GM23338 (cell line): ENCODE results near the gene RALGPS1. TPM values are rescaled to one million over a fixed set of nuclear protein-coding genes. Genes with fewer than 3 reads are reported as not detected.

Source experiments
- ATAC-seq: fragments of 200-7000 bp; cut with Tn5 transposase; 3 replicates; pipeline ENCODE4 v1.9.1; 2020
- DNase-seq: peaks from one replicate; pipeline ENCODE4 v3.0.0-alpha.2; 2015; ENCODE audit warnings: low spot score
- H2AFZ ChIP-seq: fragments of 200-600 bp; sonication (generic); 2 replicates; pipeline ENCODE4 v1.8.0; 2016; ENCODE audit warnings: antibody characterized with exemption, mild to moderate bottlenecking, moderate library complexity
- H3F3A ChIP-seq: fragments of 200-600 bp; sonication (generic); replicated peaks from 2 replicates; pipeline ENCODE4 v1.8.0; 2017; ENCODE audit warnings: antibody characterized with exemption, mixed run types, low read depth
- H3K27ac ChIP-seq: fragments of 200-600 bp; sonication (generic); 2 replicates; pipeline ENCODE4 v1.6.1; 2016; ENCODE audit warnings: low read depth
- H3K27me3 ChIP-seq: fragments of 200-600 bp; sonication (generic); 2 replicates; pipeline ENCODE4 v1.8.0; 2016; ENCODE audit warnings: mild to moderate bottlenecking, mixed run types, moderate library complexity; ENCODE audit not compliant: insufficient read depth
- H3K36me3 ChIP-seq: fragments of 200-600 bp; sonication (generic); 2 replicates; pipeline ENCODE4 v1.8.0; 2016; ENCODE audit warnings: mild to moderate bottlenecking; ENCODE audit not compliant: insufficient read depth
- H3K4me1 ChIP-seq: fragments of 200-600 bp; sonication (generic); 2 replicates; pipeline ENCODE4 v1.8.0; 2016; ENCODE audit warnings: mild to moderate bottlenecking, moderate library complexity; ENCODE audit not compliant: insufficient read depth
- H3K4me2 ChIP-seq: fragments of 200-600 bp; sonication (generic); 2 replicates; pipeline ENCODE4 v1.7.1; 2017; ENCODE audit warnings: mixed run types
- H3K4me3 ChIP-seq: fragments of 200-600 bp; sonication (generic); 2 replicates; pipeline ENCODE4 v1.6.1; 2016; ENCODE audit warnings: mixed run types
- H3K79me2 ChIP-seq: fragments of 200-600 bp; sonication (generic); replicated peaks from 2 replicates; pipeline ENCODE4 v1.8.0; 2017; ENCODE audit warnings: mild to moderate bottlenecking; ENCODE audit not compliant: insufficient read depth
- H3K9me2 ChIP-seq: fragments of 200-600 bp; sonication (generic); 2 replicates; pipeline ENCODE4 v1.8.0; 2017; ENCODE audit not compliant: insufficient read depth
- H4K20me1 ChIP-seq: fragments of 200-600 bp; sonication (generic); replicated peaks from 2 replicates; pipeline ENCODE4 v1.8.0; 2017; ENCODE audit warnings: mild to moderate bottlenecking; ENCODE audit not compliant: insufficient read depth
- H3K27ac Mint-ChIP-seq: 2 replicates; pipeline ENCODE4 v1.8.0; 2020; ENCODE audit warnings: inconsistent platforms, mild to moderate bottlenecking, moderate library complexity, mixed read lengths
- H3K27me3 Mint-ChIP-seq: 3 replicates; pipeline ENCODE4 v1.8.0; 2022; ENCODE audit warnings: low read depth, mild to moderate bottlenecking, moderate library complexity, mixed read lengths, inconsistent platforms; ENCODE audit not compliant: insufficient read depth, poor library complexity
- H3K36me3 Mint-ChIP-seq: 3 replicates; pipeline ENCODE4 v1.8.0; 2021; ENCODE audit warnings: low read depth, mild to moderate bottlenecking, inconsistent platforms, moderate library complexity, mixed read lengths
- H3K4me1 Mint-ChIP-seq: 3 replicates; pipeline ENCODE4 v1.8.0; 2020; ENCODE audit warnings: mild to moderate bottlenecking, inconsistent platforms, mixed read lengths
- H3K4me3 Mint-ChIP-seq: 3 replicates; pipeline ENCODE4 v1.8.0; 2021; ENCODE audit warnings: moderate library complexity, mild to moderate bottlenecking, inconsistent platforms, mixed read lengths
- H3K9me3 Mint-ChIP-seq: 3 replicates; pipeline ENCODE4 v1.8.0; 2020; ENCODE audit warnings: moderate library complexity, mild to moderate bottlenecking, inconsistent platforms, mixed read lengths
- CREB1 ChIP-seq: fragments of 250-450 bp; sonication (Bioruptor Pico); IDR thresholded peaks from 2 replicates; pipeline ENCODE4 v1.5.0; 2020; ENCODE audit warnings: low read depth, mild to moderate bottlenecking, moderate library complexity
- CTCF ChIP-seq, 2 experiments: fragments of 200-600 bp in 1 of 2; sonication (generic) in 1 of 2; conservative IDR thresholded peaks; 2 replicates each; pipeline versions ENCODE4 v1.5.1 to v1.6.1; 2016 to 2017; ENCODE audit warnings: antibody characterized with exemption in 2 of 2, low read depth in 2 of 2, mild to moderate bottlenecking in 2 of 2, moderate library complexity in 1 of 2
- NANOG ChIP-seq: IDR thresholded peaks from 2 replicates; pipeline ENCODE4 v1.6.1; 2016; ENCODE audit warnings: antibody characterized with exemption, borderline replicate concordance
- POLR2AphosphoS5 ChIP-seq: IDR thresholded peaks from 2 replicates; pipeline ENCODE4 v1.6.1; 2016; ENCODE audit warnings: antibody characterized with exemption, low read depth
- REST ChIP-seq: IDR thresholded peaks from one replicate; pipeline ENCODE4 v1.6.1; 2018; ENCODE audit warnings: antibody characterized with exemption; ENCODE audit not compliant: unreplicated experiment
- ZNF114 ChIP-seq: fragments of 250-450 bp; sonication (Bioruptor Pico); IDR thresholded peaks from 2 replicates; pipeline ENCODE4 v1.5.0; 2020; ENCODE audit warnings: mild to moderate bottlenecking, moderate library complexity
- ZNF462 ChIP-seq: fragments of 250-450 bp; sonication (Bioruptor Pico); IDR thresholded peaks from 2 replicates; pipeline ENCODE4 v1.5.0; 2020; ENCODE audit warnings: mild to moderate bottlenecking, moderate library complexity
- polyA plus RNA-seq: library from polyadenylated mRNA; unstranded; fragments of >200 nt; fragmentation: Nextera tagmentation; extraction: Ambion mirVana; gene quantifications from 2 replicates; pipeline ENCODE4 v1.2.1, GENCODE V29; 2016
- total RNA-seq: library from RNA; depleted of rRNA; stranded (reverse); fragments of >200 nt; shearing (Covaris generic); gene quantifications from 2 replicates; pipeline ENCODE4 v1.2.3, GENCODE V29; 2014
- TF ChIP-seq, protein P1 (sequence below): IDR thresholded peaks from 2 replicates; pipeline ENCODE4 v1.6.1; 2016; ENCODE audit warnings: antibody characterized with exemption

The RALGPS1 gene
- total and polyA plus RNA-seq, 2 experiments from 2014 or later, result 18.2 to 57.1 TPM

DNA sequence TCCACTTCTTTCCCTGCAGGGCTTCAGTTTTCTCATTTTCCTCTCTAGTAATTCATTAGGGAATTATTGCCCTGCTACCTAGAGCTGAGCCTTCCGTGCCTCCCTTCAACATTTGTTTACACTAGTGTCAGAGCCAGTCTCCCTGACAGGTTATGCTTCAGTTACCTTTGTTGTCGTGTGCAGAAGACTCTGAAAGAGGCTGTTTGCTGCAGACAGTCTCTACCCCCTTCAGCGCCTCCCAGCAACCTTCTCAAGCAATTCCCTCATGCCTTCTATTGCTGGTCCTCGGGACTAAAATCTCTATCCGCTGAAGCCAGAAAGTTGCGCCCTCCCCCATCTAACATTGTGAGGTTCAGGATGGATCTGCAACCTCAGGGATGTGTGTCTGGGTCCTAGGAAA, 12.8 kb downstream of the RALGPS1 start (continued):
- no peak for TF ChIP-seq REST
- no peak for TF ChIP-seq CTCF (conservative IDR thresholded peaks at IDR 0.05; ENCODE audit: low read depth in 2 of 2)

DNA sequence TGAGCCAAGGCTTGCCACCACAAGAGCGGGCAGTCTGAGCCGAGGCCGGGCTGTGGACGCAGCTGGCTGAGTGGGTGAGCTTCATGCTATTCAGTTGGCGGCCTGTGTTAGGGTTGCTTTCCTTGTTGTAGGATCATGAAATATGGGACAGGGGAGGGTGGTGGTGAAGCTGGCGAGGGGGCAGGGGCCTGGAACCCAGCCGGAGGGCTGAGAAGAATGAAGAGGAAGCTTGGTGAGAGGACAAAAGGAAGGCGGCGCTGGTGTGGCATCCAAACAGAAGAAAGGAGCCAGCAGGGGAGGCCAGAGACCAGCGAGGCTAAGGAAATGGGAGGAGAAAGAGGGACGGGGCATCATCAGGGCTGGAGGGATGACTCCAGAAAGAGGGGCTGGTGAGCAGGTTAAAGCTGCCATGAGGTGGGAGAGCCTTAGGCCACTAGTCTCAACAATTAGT, 18.3 kb downstream of the RALGPS1 start:
- ATAC-seq, result peak; percentile 80
- H3K4me3 Mint-ChIP-seq, result no peak overlapping the region

More for the DNA sequence above, 18.3 kb downstream of the RALGPS1 start:
- Histone ChIP-seq H3K36me3 (no peaks in the 10 kb centered on the region), H3K4me1 (peaks cover 6% of the 10 kb centered on the region), H4K20me1 (peaks cover 27% of the 10 kb centered on the region), H3K79me2 (no peaks in the 10 kb centered on the region; the same call in 1 of the 2 replicates), H3K27me3 (no peaks in the 10 kb centered on the region), H3K4me2 (no peak overlapping the region), H3F3A (no peaks in the 10 kb centered on the region), H3K4me3 (no peak overlapping the region), H3K9me2 (0 out of 2 replicates have a peak, but pooled peaks cover 3% of the 10 kb centered on the region), H3K27ac (0 out of 2 replicates have a peak overlapping the region, but pooled peaks have one; percentile 59), H2AFZ (no peak overlapping the region)
- peak; percentile 60 for DNase-seq
- Mint-ChIP-seq H3K4me1 (peaks cover 16% of the 10 kb centered on the region), H3K36me3 (no peaks in the 10 kb centered on the region; the same call in 2 of the 3 replicates), H3K9me3 (no peaks in the 10 kb centered on the region), H3K27ac (no peak overlapping the region), H3K27me3 (peaks cover 7% of the 10 kb centered on the region)
- TF ChIP-seq NANOG (no peak), ZNF462 (CRISPR knock-in tag) (peak; percentile 57), ZNF114 (no peak), CTCF (conservative IDR thresholded peaks at IDR 0.05; ENCODE audit: low read depth in 2 of 2) (peak in 1 of 2 experiments; percentile 48; a peak in 2 of 4 replicates), CREB1 (CRISPR knock-in tag) (no peak), POLR2AphosphoS5 (no peak)
- TF ChIP-seq, protein P1, sequence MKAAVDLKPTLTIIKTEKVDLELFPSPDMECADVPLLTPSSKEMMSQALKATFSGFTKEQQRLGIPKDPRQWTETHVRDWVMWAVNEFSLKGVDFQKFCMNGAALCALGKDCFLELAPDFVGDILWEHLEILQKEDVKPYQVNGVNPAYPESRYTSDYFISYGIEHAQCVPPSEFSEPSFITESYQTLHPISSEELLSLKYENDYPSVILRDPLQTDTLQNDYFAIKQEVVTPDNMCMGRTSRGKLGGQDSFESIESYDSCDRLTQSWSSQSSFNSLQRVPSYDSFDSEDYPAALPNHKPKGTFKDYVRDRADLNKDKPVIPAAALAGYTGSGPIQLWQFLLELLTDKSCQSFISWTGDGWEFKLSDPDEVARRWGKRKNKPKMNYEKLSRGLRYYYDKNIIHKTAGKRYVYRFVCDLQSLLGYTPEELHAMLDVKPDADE, result no peak
